A549 (cell line): ENCODE data around the gene MMP15. TPM values are rescaled to one million over a fixed set of nuclear protein-coding genes. Genes with fewer than 3 reads are reported as not detected.

Experiments
- ATAC-seq, 2 experiments: fragments of 200-7000 bp in 1 of 2; fragments of >200 bp in 1 of 2; cut with Nextera tagmentation in 1 of 2; cut with Tn5 transposase in 1 of 2; 3 replicates each; pipeline versions ENCODE4 v1.8.0 to v1.9.1; 2018 to 2020; ENCODE audit warnings: mild to moderate bottlenecking in 1 of 2, moderate library complexity in 1 of 2
- CTCF ChIA-PET: fragments of 300-600 bp; sonication (Branson Sonifier 250); formaldehyde crosslinking; extraction: SDS; loops from one replicate; lab custom pipeline; 2021; ENCODE audit warnings: antibody characterized with exemption, inconsistent platforms; lab: Yijun Ruan, JAX
- POLR2A ChIA-PET: fragments of 350-600 bp; formaldehyde crosslinking; extraction: SDS; loops from one replicate; lab custom pipeline; 2021; ENCODE audit warnings: antibody characterized with exemption, inconsistent platforms; lab: Yijun Ruan, JAX
- DNase-seq, 2 experiments: peaks; one replicate each; pipeline versions ENCODE4 v3.0.0 to v3.0.0-alpha.2; 2011 to 2016; ENCODE audit warnings: low read depth in 1 of 2, low spot score in 1 of 2
- FAIRE-seq: peaks from 2 replicates; lab custom pipeline; 2011; peaks lifted over from hg19 to GRCh38; lab: Jason Lieb, UNC
- H3K27ac ChIP-seq, 2 experiments: fragments of >200 bp; sonication (Bioruptor Twin); formaldehyde crosslinking; 3 replicates each; pipeline ENCODE4 v1.5.1; 2016 to 2017
- H3K4me1 ChIP-seq: fragments of >200 bp; sonication (Bioruptor Twin); formaldehyde crosslinking; 3 replicates; pipeline ENCODE4 v1.6.1; 2016
- H3K4me2 ChIP-seq: fragments of >200 bp; sonication (Bioruptor Twin); formaldehyde crosslinking; 3 replicates; pipeline ENCODE4 v1.6.1; 2016
- H3K4me3 ChIP-seq: fragments of >200 bp; sonication (Bioruptor Twin); formaldehyde crosslinking; 3 replicates; pipeline ENCODE4 v1.5.1; 2016
- H3K9me3 ChIP-seq: fragments of >200 bp; sonication (Bioruptor Twin); formaldehyde crosslinking; 3 replicates; pipeline ENCODE4 v1.6.1; 2016
- BHLHE40 ChIP-seq: IDR thresholded peaks from 2 replicates; pipeline ENCODE4 v1.6.1; 2012; ENCODE audit warnings: low read depth, low read length, inconsistent platforms
- CHD2 ChIP-seq: fragments of 150-350 bp; IDR thresholded peaks from 2 replicates; pipeline ENCODE4 v1.6.1; 2014; ENCODE audit warnings: low read length; ENCODE audit not compliant: partially characterized antibody
- HDAC2 ChIP-seq: fragments of 200-600 bp; sonication (generic); IDR thresholded peaks from 2 replicates; pipeline ENCODE4 v1.6.1; 2016
- HEYL ChIP-seq: fragments of 250-450 bp; sonication (Bioruptor Pico); IDR thresholded peaks from 2 replicates; pipeline ENCODE4 v1.8.0; 2021; ENCODE audit warnings: mild to moderate bottlenecking, moderate library complexity
- HOXA7 ChIP-seq: fragments of 250-450 bp; sonication (Bioruptor Pico); IDR thresholded peaks from 2 replicates; pipeline ENCODE4 v1.5.0; 2020; ENCODE audit warnings: mild to moderate bottlenecking, moderate library complexity
- JUN ChIP-seq, 2 experiments: fragments of >200 bp; sonication (Bioruptor Twin); formaldehyde crosslinking; IDR thresholded peaks; 2 replicates in 1 of 2; 3 replicates in 1 of 2; pipeline ENCODE4 v1.6.1; 2016 to 2017
- MAZ ChIP-seq: fragments of 150-350 bp; IDR thresholded peaks from 2 replicates; pipeline ENCODE4 v1.6.1; 2014; ENCODE audit warnings: antibody characterized with exemption, low read depth, low read length, borderline replicate concordance
- NR3C1 ChIP-seq: fragments of >200 bp; sonication (Bioruptor Twin); formaldehyde crosslinking; IDR thresholded peaks from 3 replicates; pipeline ENCODE4 v1.6.1; 2017
- PHF8 ChIP-seq: fragments of 200-600 bp; sonication (generic); IDR thresholded peaks from 2 replicates; pipeline ENCODE4 v1.6.1; 2016; ENCODE audit warnings: low read depth, mild to moderate bottlenecking, antibody characterized with exemption, moderate library complexity, borderline replicate concordance
- RAD21 ChIP-seq, 2 experiments: fragments of >200 bp in 1 of 2; sonication (Bioruptor Twin) in 1 of 2; formaldehyde crosslinking in 1 of 2; IDR thresholded peaks in 1 of 2; conservative IDR thresholded peaks in 1 of 2; 2 replicates in 1 of 2; 3 replicates in 1 of 2; pipeline ENCODE4 v1.6.1; 2012 to 2018; ENCODE audit warnings: inconsistent platforms in 1 of 2
- RFX5 ChIP-seq: fragments of 450-650 bp; IDR thresholded peaks from 2 replicates; pipeline ENCODE4 v1.7.1; 2014; ENCODE audit warnings: antibody characterized with exemption, mild to moderate bottlenecking, moderate library complexity
- SMC3 ChIP-seq: fragments of >200 bp; sonication (Bioruptor Twin); formaldehyde crosslinking; IDR thresholded peaks from 3 replicates; pipeline ENCODE4 v1.6.1; 2018; ENCODE audit warnings: inconsistent platforms
- SREBF2 ChIP-seq: fragments of 450-650 bp; IDR thresholded peaks from 2 replicates; pipeline ENCODE4 v1.6.1; 2014; ENCODE audit warnings: mild to moderate bottlenecking, moderate library complexity
- ZNF302 ChIP-seq: fragments of 250-450 bp; sonication (Bioruptor Pico); IDR thresholded peaks from 2 replicates; pipeline ENCODE4 v1.9.0; 2021; ENCODE audit warnings: inconsistent platforms, mild to moderate bottlenecking, moderate library complexity
- ZSCAN20 ChIP-seq: fragments of 250-450 bp; sonication (Bioruptor Pico); IDR thresholded peaks from 2 replicates; pipeline ENCODE4 v1.8.0; 2022; ENCODE audit warnings: mild to moderate bottlenecking, moderate library complexity
- WGBS: methylation state at CpG from one replicate; pipeline ENCODE4 v1.1.6; 2017; ENCODE audit errors: missing lambda C conversion rate; 5-methylcytosine and 5-hydroxymethylcytosine counted together
- polyA plus RNA-seq, 4 experiments: library from polyadenylated mRNA; depleted of rRNA in 3 of 4; stranded (reverse); fragments of >200 nt; fragmentation: RNase III in 1 of 4; extraction: RNeasy Plus Mini Kit Qiagen cat#74134 plus additional on column Dnase treatment in 1 of 4; gene quantifications; 2 replicates in 3 of 4; 3 replicates in 1 of 4; pipeline ENCODE4 v1.2.3, GENCODE V29; 2011 to 2017
- TF ChIP-seq, protein P1 (sequence below): fragments of >200 bp; sonication (Bioruptor Twin); formaldehyde crosslinking; IDR thresholded peaks from 3 replicates; pipeline ENCODE4 v1.5.1; 2016

Gene MMP15
- polyA plus RNA-seq, 2 of the 4 experiments (the other 2 are of a cell fraction): 4.3 to 11.2 TPM

DNA sequence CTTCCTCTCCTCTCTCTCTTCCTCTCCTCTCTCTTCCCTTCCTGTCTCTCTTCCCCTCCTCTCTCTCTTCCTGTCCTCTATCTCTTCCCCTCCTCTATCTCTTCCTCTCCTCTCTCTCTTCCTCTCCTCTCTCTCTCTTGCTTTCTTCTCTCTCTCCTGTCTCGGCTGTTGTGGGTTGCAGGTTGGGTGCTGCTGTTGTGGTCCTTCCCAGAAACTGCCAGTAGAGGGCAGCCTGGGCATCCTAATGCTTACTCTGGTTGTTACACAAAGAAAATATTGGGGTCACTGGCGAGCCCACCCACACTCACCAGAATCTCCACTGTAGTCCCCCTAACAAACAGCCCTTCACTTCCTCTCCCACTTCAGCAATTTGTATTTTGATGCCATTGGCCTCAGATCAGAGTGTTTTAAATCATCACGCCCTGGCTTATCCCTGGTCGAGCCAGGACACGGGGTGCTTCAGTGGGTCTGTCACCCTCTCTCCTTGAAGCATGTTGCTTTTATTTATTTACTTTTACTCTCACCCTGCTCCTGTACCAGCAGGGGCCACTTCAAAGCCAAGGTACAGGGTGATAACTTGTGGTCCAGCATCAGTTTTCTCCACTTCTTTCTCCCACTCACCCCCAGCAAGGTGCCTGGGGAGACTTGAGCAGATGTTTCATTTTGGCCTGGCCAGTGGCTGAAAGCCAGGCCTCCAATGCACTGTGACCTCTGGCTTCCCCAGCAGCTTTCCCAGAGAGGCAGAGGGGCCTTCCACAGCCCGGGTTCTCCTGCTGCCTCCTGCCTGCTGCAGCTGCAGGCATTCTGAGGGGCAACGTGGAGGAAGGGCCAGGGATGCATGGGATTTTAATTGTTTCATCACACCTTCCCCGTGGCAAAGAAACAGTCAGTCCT, 4.7 kb upstream of the MMP15 start:
- no peak for TF ChIP-seq HEYL (CRISPR knock-in tag)
- TF ChIP-seq, protein P1, sequence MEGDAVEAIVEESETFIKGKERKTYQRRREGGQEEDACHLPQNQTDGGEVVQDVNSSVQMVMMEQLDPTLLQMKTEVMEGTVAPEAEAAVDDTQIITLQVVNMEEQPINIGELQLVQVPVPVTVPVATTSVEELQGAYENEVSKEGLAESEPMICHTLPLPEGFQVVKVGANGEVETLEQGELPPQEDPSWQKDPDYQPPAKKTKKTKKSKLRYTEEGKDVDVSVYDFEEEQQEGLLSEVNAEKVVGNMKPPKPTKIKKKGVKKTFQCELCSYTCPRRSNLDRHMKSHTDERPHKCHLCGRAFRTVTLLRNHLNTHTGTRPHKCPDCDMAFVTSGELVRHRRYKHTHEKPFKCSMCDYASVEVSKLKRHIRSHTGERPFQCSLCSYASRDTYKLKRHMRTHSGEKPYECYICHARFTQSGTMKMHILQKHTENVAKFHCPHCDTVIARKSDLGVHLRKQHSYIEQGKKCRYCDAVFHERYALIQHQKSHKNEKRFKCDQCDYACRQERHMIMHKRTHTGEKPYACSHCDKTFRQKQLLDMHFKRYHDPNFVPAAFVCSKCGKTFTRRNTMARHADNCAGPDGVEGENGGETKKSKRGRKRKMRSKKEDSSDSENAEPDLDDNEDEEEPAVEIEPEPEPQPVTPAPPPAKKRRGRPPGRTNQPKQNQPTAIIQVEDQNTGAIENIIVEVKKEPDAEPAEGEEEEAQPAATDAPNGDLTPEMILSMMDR: peak; percentile 77
- no peak for TF ChIP-seq ZSCAN20
- TF ChIP-seq SMC3: peak; percentile 77
- TF ChIP-seq RAD21 (conservative IDR thresholded peaks at IDR 0.05 in 1 of 2, IDR thresholded peaks at IDR 0.05 in 1 of 2): peak; percentile 80 to 84
- Histone ChIP-seq H3K4me3 (no peak overlapping the region), H3K4me2 (no peak overlapping the region), H3K4me1 (peaks cover 17% of the 10 kb centered on the region; the same call in 2 of the 3 replicates), H3K27ac (no peak overlapping the region; a peak in 1 of 6 replicates), H3K9me3 (no peaks in the 10 kb centered on the region)
- WGBS: 58% methylated on average over 8 of the region's 8 CpGs
- FAIRE-seq (no peak), DNase-seq (peak; percentile 48 to 67), ATAC-seq (peak; percentile 42 to 59; a peak in 4 of 6 replicates)
- CTCF ChIA-PET: interaction anchor here (0.6 to 1.5 kb wide), 9 partner anchors 16 to 346 kb away, joined by 3 to 12 read pairs (median 3); partner anchors contain the start of gene CFAP20
- POLR2A ChIA-PET: no interaction called here

DNA sequence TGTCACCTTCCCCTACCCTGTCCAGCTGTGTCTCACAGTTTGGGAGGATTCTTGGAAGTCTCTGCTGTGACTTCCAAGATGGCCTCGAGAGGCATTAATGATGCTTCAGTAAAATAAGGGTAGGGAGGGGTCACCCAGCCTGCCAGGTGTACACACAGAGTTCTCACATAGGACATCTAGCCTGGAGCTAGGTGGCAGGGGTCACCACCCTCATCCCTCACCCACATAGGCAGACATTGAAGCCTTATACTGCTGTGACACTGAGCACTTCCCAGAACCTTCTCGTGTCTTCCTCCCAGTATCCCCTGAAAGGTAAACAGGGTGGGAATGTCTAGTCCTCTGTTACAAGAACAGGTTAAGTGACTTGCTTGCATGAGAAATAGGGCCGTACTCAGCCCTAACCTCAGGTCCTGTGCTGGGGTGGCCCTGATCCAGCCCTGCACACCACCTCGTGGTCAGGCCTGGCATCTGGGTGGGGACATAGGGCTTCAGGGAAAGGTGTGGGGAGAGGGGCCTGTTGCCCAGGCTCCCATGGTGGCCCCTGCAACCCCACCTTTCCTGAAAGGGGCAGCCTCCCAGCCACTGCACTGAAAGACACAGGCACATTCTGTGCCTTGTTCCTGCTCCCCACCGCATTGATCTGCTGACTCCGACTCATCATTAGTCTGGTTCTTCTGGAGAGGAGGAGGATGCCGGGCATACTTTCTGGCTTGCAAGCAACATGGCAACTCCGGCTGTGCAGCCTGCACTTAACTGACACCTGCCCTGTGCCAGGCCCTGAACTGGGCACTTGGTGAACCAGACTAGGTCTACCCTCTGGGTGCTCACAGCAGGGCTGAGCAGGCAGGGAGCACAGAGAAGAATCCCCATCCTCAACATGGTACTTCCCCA, 3.6 kb upstream of the MMP15 start:
- peak overlapping the region; percentile 21 to 48; a peak in 2 of 6 replicates for H3K27ac ChIP-seq
- CTCF ChIA-PET: interaction anchor here (0.6 to 3.1 kb wide), 10 partner anchors 15 to 347 kb away, joined by 3 to 31 read pairs (median 4); partner anchors contain the start of gene CFAP20
- no peak for ATAC-seq

DNA sequence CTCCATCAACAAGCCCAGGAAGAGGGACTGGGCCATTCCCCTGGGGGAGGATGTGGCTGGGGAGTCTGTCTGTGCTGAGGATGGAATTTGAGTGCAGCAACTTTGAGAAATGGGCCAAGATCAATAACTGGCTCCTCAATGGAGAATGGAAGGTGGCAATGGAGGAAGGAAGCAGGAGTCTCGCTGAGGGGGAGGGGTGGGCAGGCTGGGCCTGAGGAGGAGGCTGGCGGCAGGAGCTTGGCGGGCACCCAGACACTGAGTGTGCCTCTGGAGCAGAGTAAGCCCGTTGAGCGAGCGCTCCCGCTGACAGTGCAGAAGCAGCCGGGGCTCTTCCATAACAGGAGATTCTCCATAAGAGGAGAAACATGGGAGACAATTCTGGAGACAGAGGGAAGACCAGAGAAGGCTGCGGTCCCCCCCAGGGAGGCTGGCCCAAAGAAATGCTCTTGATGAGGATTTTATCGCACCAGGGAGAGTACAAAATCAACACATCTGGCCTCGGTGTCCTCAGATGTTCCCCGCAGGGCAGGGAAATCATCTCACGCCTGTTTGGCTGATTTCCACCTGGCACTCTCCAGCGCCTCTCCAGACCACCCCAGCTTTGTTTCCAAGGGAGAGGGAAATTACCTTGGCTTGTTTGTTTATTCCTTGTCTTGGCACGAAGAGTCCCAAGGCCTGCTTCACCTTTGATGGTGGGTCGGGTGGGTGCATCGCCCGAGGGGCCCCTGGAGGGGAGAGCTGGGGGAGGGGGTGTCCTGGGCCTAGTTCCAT, 2.8 kb upstream of the MMP15 start:
- no peak overlapping the region for H3K4me2 ChIP-seq
- no peaks in the 10 kb centered on the region for H3K9me3 ChIP-seq
- H3K4me3 ChIP-seq: no peak overlapping the region
- TF ChIP-seq NR3C1 (no peak), RFX5 (no peak), HDAC2 (no peak), SREBF2 (no peak), JUN (IDR thresholded peaks at IDR 0.05) (no peak), CHD2 (no peak), HOXA7 (CRISPR knock-in tag) (no peak), MAZ (no peak), PHF8 (no peak), SMC3 (no peak)
- H3K27ac ChIP-seq: peak overlapping the region; percentile 5 to 48; a peak in 2 of 6 replicates
- CTCF ChIA-PET: interaction anchor here (0.9 to 3.1 kb wide), 8 partner anchors 72 to 375 kb away, joined by 3 to 31 read pairs (median 4); no protein-coding TSS in a partner anchor
- peaks cover 17% of the 10 kb centered on the region; the same call in 1 of the 3 replicates for H3K4me1 ChIP-seq
- no peak for FAIRE-seq
- POLR2A ChIA-PET: interaction anchor here (1.5 kb wide), 1 partner anchor 107 kb away, joined by 5 read pairs; the partner anchor contains the start of gene CFAP20
- DNase-seq: no peak
- no peak for ATAC-seq
- WGBS: 81% methylated on average over 17 of the region's 18 CpGs

More for the DNA sequence above, 3.6 kb upstream of the MMP15 start:
- Histone ChIP-seq H3K4me3 (no peak overlapping the region), H3K4me1 (peaks cover 12% of the 10 kb centered on the region; the same call in 1 of the 3 replicates), H3K4me2 (no peak overlapping the region), H3K9me3 (no peaks in the 10 kb centered on the region)
- POLR2A ChIA-PET: no interaction called here
- no peak for TF ChIP-seq BHLHE40
- no peak for TF ChIP-seq ZNF302 (CRISPR knock-in tag)
- FAIRE-seq (no peak), DNase-seq (no peak)
- 62% methylated on average over 8 of the region's 8 CpGs for WGBS
